GM21423 (cell line): ENCODE results near the gene PGBD5.

Experiments used
- ATAC-seq: cut with Tn5 transposase; IDR thresholded peaks from one replicate; pipeline ENCODE4 v1.9.1; 2021; ENCODE audit warnings: mild to moderate bottlenecking, moderate library complexity; ENCODE audit not compliant: unreplicated experiment

Gene PGBD5

GRCh38 chr1:230268371-230269170, 157.6 kb downstream of the PGBD5 start:
- ATAC-seq: no peak

DNA sequence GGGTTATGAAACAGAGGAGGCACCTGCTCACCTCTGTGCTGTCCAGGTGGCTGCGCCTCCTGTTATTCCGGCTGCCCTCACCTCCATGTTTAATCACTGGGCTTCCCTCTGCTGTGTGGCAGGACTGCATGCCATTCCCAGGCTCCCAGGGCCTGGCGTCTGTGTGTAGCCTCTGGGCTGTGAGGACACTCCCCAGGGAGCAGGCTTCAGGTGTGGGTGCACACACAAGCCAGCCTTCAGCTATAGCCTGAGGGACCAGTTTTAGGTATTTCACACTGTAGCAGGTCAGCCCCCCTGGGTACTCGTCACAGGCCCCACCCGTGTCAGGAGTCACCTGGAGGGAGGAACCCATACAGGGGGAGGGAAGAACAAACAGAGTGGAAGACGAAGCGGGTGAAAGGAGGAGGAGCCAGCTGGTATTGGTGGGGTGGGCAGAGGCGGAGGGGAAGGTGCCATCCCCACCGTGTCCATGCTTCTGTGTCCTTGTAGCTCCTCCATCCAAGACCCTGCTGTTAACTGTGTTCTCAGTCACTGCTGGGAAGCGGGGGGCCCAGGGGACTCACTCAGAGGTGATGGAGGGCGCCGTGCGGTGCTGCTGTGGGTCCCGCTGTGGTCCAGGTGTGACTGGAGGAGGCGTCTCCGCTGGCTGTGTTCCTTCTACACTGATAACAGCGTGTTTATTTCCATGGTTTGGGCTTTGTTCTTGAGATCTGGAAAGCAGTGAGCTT, 158.6 kb downstream of the PGBD5 start:
- no peak for ATAC-seq

DNA sequence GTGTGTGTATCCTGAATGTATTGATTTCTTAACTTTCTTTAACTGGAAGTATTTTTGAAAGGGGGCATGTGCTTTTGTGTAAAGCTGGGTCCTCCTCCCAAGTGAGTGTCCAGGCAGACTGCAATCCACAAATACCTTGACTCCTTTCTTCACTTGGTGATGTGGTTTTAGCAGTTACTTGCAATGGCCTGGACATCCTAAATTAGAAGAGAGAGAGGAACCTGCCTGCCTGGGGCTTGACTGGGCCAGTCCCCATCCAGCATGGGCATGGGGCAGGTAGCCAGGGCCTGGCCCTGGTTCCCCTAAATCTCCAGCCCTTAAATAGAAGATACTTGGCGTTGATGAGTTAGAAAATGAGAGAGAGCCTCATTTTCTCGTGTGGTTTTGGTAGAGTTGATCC, 159.7 kb downstream of the PGBD5 start:
- ATAC-seq: no peak

DNA sequence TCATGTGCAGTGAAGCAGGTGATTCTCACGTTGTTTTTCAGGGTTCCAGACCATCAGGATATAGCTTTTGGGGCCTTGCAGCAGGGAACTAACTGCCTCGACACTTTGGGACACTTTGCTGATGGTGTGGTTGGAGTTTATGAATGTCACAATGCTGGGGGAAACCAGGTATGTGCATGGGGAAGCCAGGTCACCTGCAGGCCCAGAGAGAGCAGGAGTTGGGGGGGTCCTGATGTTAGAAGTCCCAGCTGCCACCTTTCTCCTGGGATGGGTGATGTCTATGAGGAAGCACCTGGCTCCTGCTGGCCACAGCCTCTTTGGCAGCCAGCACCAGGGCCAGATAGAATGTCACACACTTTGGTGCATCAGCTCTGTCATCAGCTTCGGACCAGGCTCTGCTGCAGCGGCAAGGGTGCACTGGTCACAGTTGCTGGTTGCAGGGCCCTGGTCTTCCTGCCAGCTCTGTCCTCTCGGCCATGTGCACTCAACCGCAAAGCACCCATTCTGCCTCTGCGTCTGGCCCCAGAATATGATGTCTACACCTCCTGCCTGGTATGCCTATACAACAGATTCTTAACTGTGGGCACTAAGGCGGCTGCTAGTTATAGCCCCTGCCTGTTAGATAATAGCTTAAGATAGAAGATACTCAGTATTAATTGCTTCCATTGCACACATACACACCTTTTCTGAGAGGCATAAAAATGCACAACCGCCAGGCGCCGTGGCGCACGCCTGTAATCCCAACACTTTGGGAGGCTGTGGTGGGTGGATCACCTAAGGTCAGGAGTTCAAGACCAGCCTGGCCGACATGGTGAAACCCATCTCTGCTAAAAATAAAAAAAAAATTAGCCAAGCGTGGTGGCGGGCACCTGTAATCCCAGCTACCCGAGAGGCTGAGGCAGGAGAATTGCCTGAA, 160.7 kb downstream of the PGBD5 start:
- no peak for ATAC-seq
